ENCODE measurements around the gene C2CD2L.

DNA sequence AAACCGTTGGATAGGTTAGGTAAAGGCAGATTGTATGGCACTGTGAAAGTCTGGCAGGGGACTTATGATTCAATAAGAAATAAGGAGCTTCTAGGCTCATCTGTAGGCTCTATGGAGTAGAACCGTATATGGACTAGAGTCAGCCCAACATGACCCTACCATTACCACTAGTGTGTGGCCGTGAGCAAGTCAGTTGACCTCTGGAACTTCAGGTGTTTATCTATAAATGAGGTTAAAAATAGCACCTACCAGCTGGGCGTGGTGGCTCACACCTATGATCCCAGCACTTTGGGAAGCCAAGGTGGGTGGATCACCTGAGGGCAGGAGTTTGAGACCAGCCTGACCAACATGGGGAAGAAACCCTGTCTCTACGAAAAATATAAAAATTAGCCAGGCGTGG lies 18.7 kb downstream of the C2CD2L start:
- TF ChIP-seq EZH2 (IDR thresholded peaks at IDR 0.05) (no peak), POLR2AphosphoS5 (IDR thresholded peaks at IDR 0.05; ENCODE audit: borderline replicate concordance, low read depth, low read length) (no peak)
